SK-N-SH (cell line): ENCODE measurements around the gene SORBS1. TPM values are rescaled to one million over a fixed set of nuclear protein-coding genes. Genes with fewer than 3 reads are reported as not detected.

Experiments
- CTCF ChIA-PET: fragments of 300-600, 350-600 bp; formaldehyde crosslinking; extraction: SDS; loops from one replicate; lab custom pipeline; 2021; lab: Yijun Ruan, JAX
- POLR2A ChIA-PET: fragments of 350-600 bp; sonication (Branson Sonifier 250); formaldehyde crosslinking; extraction: SDS; loops from one replicate; lab custom pipeline; 2020; ENCODE audit warnings: antibody characterized with exemption, inconsistent platforms; lab: Yijun Ruan, JAX
- DNase-seq: peaks from one replicate; pipeline ENCODE4 v3.0.0; 2012
- H2AFZ ChIP-seq: fragments of 200-600 bp; sonication (generic); 2 replicates; pipeline ENCODE4 v1.8.1; 2016; ENCODE audit warnings: antibody characterized with exemption, mild to moderate bottlenecking, low read depth
- H3F3A ChIP-seq: fragments of 200-600 bp; sonication (generic); replicated peaks from 2 replicates; pipeline ENCODE3; 2016; ENCODE audit warnings: antibody characterized with exemption, mild to moderate bottlenecking; ENCODE audit not compliant: insufficient read depth
- H3K27ac ChIP-seq, 2 experiments: fragments of 200-500 bp in 1 of 2; fragments of 200-600 bp in 1 of 2; sonication (Bioruptor generic) in 1 of 2; sonication (generic), shearing (Covaris generic) in 1 of 2; 2 replicates each; pipeline versions ENCODE4 v1.5.1 to v1.6.1; 2014 to 2016; ENCODE audit warnings: low read depth in 2 of 2, inconsistent platforms in 1 of 2, low read length in 1 of 2, mild to moderate bottlenecking in 1 of 2, mixed read lengths in 1 of 2
- H3K27me3 ChIP-seq: fragments of 200-600 bp; sonication (generic), shearing (Covaris generic); 2 replicates; pipeline ENCODE4 v1.6.1; 2016; ENCODE audit warnings: mixed run types; ENCODE audit not compliant: insufficient read depth
- H3K36me3 ChIP-seq, 2 experiments: fragments of 200-500 bp in 1 of 2; fragments of 200-600 bp in 1 of 2; sonication (Bioruptor generic) in 1 of 2; sonication (generic) in 1 of 2; replicated peaks in 1 of 2; 2 replicates each; pipeline versions ENCODE3 to v1.5.1; 2014 to 2016; ENCODE audit warnings: low read length in 1 of 2, mild to moderate bottlenecking in 1 of 2; ENCODE audit not compliant: insufficient read depth in 2 of 2, control insufficient read depth in 1 of 2
- H3K4me1 ChIP-seq, 2 experiments: fragments of 200-500 bp in 1 of 2; fragments of 200-600 bp in 1 of 2; sonication (Bioruptor generic) in 1 of 2; sonication (generic), shearing (Covaris generic) in 1 of 2; 2 replicates each; pipeline versions ENCODE4 v1.5.1 to v1.6.1; 2014 to 2016; ENCODE audit warnings: low read depth in 1 of 2, low read length in 1 of 2, mixed run types in 1 of 2; ENCODE audit not compliant: insufficient read depth in 2 of 2, control insufficient read depth in 1 of 2
- H3K4me2 ChIP-seq: fragments of 200-600 bp; sonication (generic), shearing (Covaris generic); 2 replicates; pipeline ENCODE4 v1.6.1; 2017; ENCODE audit warnings: mixed run types
- H3K4me3 ChIP-seq, 2 experiments: fragments of 200-500 bp in 1 of 2; fragments of 200-600 bp in 1 of 2; sonication (Bioruptor generic) in 1 of 2; sonication (generic), shearing (Covaris generic) in 1 of 2; 2 replicates each; pipeline versions ENCODE4 v1.5.1 to v1.8.1; 2014 to 2016; ENCODE audit warnings: low read depth in 2 of 2, inconsistent platforms in 1 of 2, low read length in 1 of 2, mild to moderate bottlenecking in 1 of 2, mixed read lengths in 1 of 2, moderate library complexity in 1 of 2
- H3K79me2 ChIP-seq: fragments of 200-600 bp; sonication (generic); 2 replicates; pipeline ENCODE4 v1.8.1; 2017; ENCODE audit warnings: mild to moderate bottlenecking; ENCODE audit not compliant: insufficient read depth
- H3K9ac ChIP-seq: fragments of 200-600 bp; sonication (generic); 2 replicates; pipeline ENCODE4 v1.6.1; 2017; ENCODE audit warnings: mixed run types
- H3K9me2 ChIP-seq: fragments of 200-600 bp; sonication (generic); 2 replicates; pipeline ENCODE4 v1.6.1; 2017; ENCODE audit warnings: mixed run types
- H3K9me3 ChIP-seq: fragments of 200-600 bp; sonication (generic); 2 replicates; pipeline ENCODE4 v1.6.1; 2017; ENCODE audit warnings: mixed run types, mild to moderate bottlenecking, moderate library complexity
- H4K20me1 ChIP-seq: fragments of 200-600 bp; sonication (generic); 2 replicates; pipeline ENCODE4 v1.6.1; 2017; ENCODE audit warnings: mild to moderate bottlenecking, mixed run types; ENCODE audit not compliant: insufficient read depth
- FOSL2 ChIP-seq: IDR thresholded peaks from 2 replicates; pipeline ENCODE4 v1.4.0; 2012; ENCODE audit warnings: low read depth, mild to moderate bottlenecking, moderate library complexity, borderline replicate concordance
- FOXJ3 ChIP-seq: sonication (generic); formaldehyde crosslinking; IDR thresholded peaks from 2 replicates; pipeline ENCODE4 v1.5.1; 2020; ENCODE audit warnings: mild to moderate bottlenecking, missing genetic modification reagents
- GABPA ChIP-seq: IDR thresholded peaks from 2 replicates; pipeline ENCODE4 v1.4.0; 2012; ENCODE audit warnings: low read depth, mild to moderate bottlenecking
- JUND ChIP-seq: IDR thresholded peaks from 2 replicates; pipeline ENCODE4 v1.4.0; 2012
- MXI1 ChIP-seq: IDR thresholded peaks from 2 replicates; pipeline ENCODE4 v1.6.1; 2012; ENCODE audit warnings: mild to moderate bottlenecking, low read depth, low read length, improper control_type of control experiment
- POLR2AphosphoS5 ChIP-seq: IDR thresholded peaks from 2 replicates; pipeline ENCODE4 v1.6.1; 2012; ENCODE audit warnings: low read depth, low read length
- RAD21 ChIP-seq: IDR thresholded peaks from 2 replicates; pipeline ENCODE4 v1.6.1; 2012; ENCODE audit warnings: mild to moderate bottlenecking, low read length
- RXRA ChIP-seq: IDR thresholded peaks from 2 replicates; pipeline ENCODE4 v1.4.0; 2012; ENCODE audit warnings: low read depth, mild to moderate bottlenecking, borderline replicate concordance
- SMC3 ChIP-seq: IDR thresholded peaks from 2 replicates; pipeline ENCODE4 v1.6.1; 2012; ENCODE audit warnings: low read depth, low read length, improper control_type of control experiment
- TAF1 ChIP-seq: IDR thresholded peaks from 2 replicates; pipeline ENCODE4 v1.6.1; 2012; ENCODE audit warnings: low read depth, mild to moderate bottlenecking, low read length, moderate library complexity, borderline replicate concordance
- WGBS: methylation state at CpG from one replicate; pipeline ENCODE4 v1.1.6; 2017; ENCODE audit warnings: low lambda C conversion rate; 5-methylcytosine and 5-hydroxymethylcytosine counted together
- polyA plus RNA-seq, 3 experiments: library from polyadenylated mRNA; depleted of rRNA; stranded (reverse); fragments of >200 nt; gene quantifications; 2 replicates each; pipeline ENCODE4 v1.2.3, GENCODE V29; 2012
- TF ChIP-seq, protein P1 (sequence below): fragments of 150-350 bp; IDR thresholded peaks from 2 replicates; pipeline ENCODE4 v1.6.1; 2017; ENCODE audit warnings: antibody characterized with exemption, low read length, low read depth, borderline replicate concordance
- TF ChIP-seq, protein P2 (sequence below): fragments of 150-350 bp; IDR thresholded peaks from 2 replicates; pipeline ENCODE4 v1.6.1; 2016; ENCODE audit warnings: mild to moderate bottlenecking, low read depth, low read length
- TF ChIP-seq, protein P3 (sequence below): IDR thresholded peaks from 2 replicates; pipeline ENCODE4 v1.6.1; 2012; ENCODE audit warnings: mild to moderate bottlenecking, low read depth, low read length, moderate library complexity

SORBS1 gene
- polyA plus RNA-seq, 1 of the 3 experiments (the other 2 are of a cell fraction) = 0.36 TPM

DNA sequence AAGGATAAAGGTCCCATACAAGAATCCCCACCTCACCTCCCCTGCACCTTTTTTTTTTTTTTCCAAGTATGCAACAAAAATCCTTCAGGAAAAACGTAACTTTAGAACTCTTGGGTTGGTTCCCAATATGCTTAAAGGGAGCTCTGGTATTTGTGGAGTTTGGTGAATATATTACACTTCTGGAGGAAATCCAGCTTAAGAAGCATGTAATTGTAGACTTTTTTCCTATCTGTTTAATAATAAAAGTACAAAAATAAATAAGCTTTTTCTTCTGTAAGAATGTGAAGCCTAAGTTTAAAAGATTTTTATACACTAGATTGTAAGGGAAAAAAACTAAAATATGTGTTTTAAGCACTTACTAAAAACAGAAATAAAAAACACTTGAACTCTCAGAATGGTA lies 102.3 kb downstream of the SORBS1 start:
- WGBS = 18% methylated on average over 1 of the region's 1 CpG
- CTCF ChIA-PET = interaction anchor here (0.9 to 2.4 kb wide), 4 partner anchors 9 to 27 kb away, joined by 3 to 11 read pairs (median 3); no protein-coding TSS in a partner anchor
- TF ChIP-seq FOSL2 (no peak), JUND (no peak), TAF1 (no peak), POLR2AphosphoS5 (no peak), FOXJ3 (no peak), GABPA (no peak)
- TF ChIP-seq, protein P1, sequence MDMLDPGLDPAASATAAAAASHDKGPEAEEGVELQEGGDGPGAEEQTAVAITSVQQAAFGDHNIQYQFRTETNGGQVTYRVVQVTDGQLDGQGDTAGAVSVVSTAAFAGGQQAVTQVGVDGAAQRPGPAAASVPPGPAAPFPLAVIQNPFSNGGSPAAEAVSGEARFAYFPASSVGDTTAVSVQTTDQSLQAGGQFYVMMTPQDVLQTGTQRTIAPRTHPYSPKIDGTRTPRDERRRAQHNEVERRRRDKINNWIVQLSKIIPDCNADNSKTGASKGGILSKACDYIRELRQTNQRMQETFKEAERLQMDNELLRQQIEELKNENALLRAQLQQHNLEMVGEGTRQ = no peak

DNA sequence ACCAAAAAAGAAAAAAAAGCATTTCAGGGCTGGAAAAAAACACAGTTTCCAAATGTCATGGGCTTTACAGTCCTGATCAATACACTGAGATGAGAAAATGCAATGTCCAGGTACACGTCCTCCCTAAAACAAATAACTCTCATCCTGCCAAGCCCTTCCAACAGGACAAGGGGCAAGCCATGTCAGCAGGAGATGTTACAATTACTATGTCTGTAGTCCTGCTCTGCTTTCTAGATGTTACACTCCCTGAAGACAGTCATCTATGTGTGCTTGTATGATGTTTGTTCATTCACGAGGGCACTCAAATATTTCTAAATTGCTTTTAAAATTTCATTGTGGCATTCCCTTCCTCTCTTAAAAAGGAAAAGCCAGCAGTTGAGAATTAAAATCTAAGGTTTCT lies 103.2 kb downstream of the SORBS1 start:
- Histone ChIP-seq H2AFZ (no peak overlapping the region), H3K9me2 (no peaks in the 10 kb centered on the region), H3K4me3 (no peak overlapping the region), H3K27ac (no peak overlapping the region), H3K9ac (no peak overlapping the region), H3K9me3 (no peaks in the 10 kb centered on the region), H4K20me1 (no peaks in the 10 kb centered on the region), H3F3A (no peaks in the 10 kb centered on the region), H3K4me1 (no peaks in the 10 kb centered on the region; a peak in 1 of 4 replicates), H3K27me3 (0 out of 2 replicates have a peak, but pooled peaks cover 4% of the 10 kb centered on the region), H3K36me3 (no peaks in the 10 kb centered on the region), H3K79me2 (no peaks in the 10 kb centered on the region; the same call in 1 of the 2 replicates), H3K4me2 (no peak overlapping the region)
- WGBS = 71% methylated on average over 2 of the region's 2 CpGs
- POLR2A ChIA-PET = no interaction called here
- CTCF ChIA-PET = interaction anchor here (1.8 to 2.4 kb wide), 2 partner anchors 12 to 27 kb away, joined by 10 to 11 read pairs; no protein-coding TSS in a partner anchor
- no peak for DNase-seq
- TF ChIP-seq SMC3 (no peak), TAF1 (no peak), RAD21 (no peak), MXI1 (no peak), RXRA (no peak)
- TF ChIP-seq, protein P2, sequence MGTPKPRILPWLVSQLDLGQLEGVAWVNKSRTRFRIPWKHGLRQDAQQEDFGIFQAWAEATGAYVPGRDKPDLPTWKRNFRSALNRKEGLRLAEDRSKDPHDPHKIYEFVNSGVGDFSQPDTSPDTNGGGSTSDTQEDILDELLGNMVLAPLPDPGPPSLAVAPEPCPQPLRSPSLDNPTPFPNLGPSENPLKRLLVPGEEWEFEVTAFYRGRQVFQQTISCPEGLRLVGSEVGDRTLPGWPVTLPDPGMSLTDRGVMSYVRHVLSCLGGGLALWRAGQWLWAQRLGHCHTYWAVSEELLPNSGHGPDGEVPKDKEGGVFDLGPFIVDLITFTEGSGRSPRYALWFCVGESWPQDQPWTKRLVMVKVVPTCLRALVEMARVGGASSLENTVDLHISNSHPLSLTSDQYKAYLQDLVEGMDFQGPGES = no peak
- TF ChIP-seq, protein P3, sequence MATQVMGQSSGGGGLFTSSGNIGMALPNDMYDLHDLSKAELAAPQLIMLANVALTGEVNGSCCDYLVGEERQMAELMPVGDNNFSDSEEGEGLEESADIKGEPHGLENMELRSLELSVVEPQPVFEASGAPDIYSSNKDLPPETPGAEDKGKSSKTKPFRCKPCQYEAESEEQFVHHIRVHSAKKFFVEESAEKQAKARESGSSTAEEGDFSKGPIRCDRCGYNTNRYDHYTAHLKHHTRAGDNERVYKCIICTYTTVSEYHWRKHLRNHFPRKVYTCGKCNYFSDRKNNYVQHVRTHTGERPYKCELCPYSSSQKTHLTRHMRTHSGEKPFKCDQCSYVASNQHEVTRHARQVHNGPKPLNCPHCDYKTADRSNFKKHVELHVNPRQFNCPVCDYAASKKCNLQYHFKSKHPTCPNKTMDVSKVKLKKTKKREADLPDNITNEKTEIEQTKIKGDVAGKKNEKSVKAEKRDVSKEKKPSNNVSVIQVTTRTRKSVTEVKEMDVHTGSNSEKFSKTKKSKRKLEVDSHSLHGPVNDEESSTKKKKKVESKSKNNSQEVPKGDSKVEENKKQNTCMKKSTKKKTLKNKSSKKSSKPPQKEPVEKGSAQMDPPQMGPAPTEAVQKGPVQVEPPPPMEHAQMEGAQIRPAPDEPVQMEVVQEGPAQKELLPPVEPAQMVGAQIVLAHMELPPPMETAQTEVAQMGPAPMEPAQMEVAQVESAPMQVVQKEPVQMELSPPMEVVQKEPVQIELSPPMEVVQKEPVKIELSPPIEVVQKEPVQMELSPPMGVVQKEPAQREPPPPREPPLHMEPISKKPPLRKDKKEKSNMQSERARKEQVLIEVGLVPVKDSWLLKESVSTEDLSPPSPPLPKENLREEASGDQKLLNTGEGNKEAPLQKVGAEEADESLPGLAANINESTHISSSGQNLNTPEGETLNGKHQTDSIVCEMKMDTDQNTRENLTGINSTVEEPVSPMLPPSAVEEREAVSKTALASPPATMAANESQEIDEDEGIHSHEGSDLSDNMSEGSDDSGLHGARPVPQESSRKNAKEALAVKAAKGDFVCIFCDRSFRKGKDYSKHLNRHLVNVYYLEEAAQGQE = no peak

More for the DNA sequence above, 102.3 kb downstream of the SORBS1 start:
- POLR2A ChIA-PET = no interaction called here
- Histone ChIP-seq H4K20me1 (no peaks in the 10 kb centered on the region), H3K79me2 (no peaks in the 10 kb centered on the region; the same call in 1 of the 2 replicates), H3K36me3 (no peaks in the 10 kb centered on the region), H3K4me3 (no peak overlapping the region), H3K9me3 (no peaks in the 10 kb centered on the region), H3K9me2 (no peaks in the 10 kb centered on the region), H2AFZ (no peak overlapping the region), H3K27me3 (0 out of 2 replicates have a peak, but pooled peaks cover 4% of the 10 kb centered on the region), H3K4me2 (no peak overlapping the region), H3K9ac (no peak overlapping the region), H3F3A (no peaks in the 10 kb centered on the region), H3K4me1 (no peaks in the 10 kb centered on the region; a peak in 1 of 4 replicates), H3K27ac (no peak overlapping the region)
- no peak for DNase-seq
